ENCODE results near the gene AREG. TPM values are rescaled to one million over a fixed set of nuclear protein-coding genes. Genes with fewer than 3 reads are reported as not detected.

AREG gene
- polyA plus RNA-seq, 1 donor (not counting 4 experiments of a cell fraction or from before 2014, with no cell fraction given): 1,566 TPM

- FAIRE-seq (peak; percentile 92), DNase-seq (ENCODE audit: low read depth, low spot score) (peak; percentile 91)
- dilution Hi-C loops (cut with MboI; ENCODE audit: extremely low pct_ligation_motif_present, low sequenced_read_pairs): no loop called here
- no peak for TF ChIP-seq CTCF (optimal IDR thresholded peaks at IDR 0.05 in 1 of 3, IDR thresholded peaks at IDR 0.05 in 1 of 3, conservative IDR thresholded peaks at IDR 0.05 in 1 of 3; ENCODE audit: extremely low read depth in 1 of 3, insufficient read depth in 2 of 3, low read length in 3 of 3)
- H2AFZ ChIP-seq (ENCODE audit: control insufficient read depth, low read length): no peak overlapping the region
- peak overlapping the region; percentile 68 for H3K4me2 ChIP-seq (ENCODE audit: control insufficient read depth, extremely low read depth, insufficient read depth, low read depth, low read length)
- peak overlapping the region; percentile 42 for H3K9ac ChIP-seq (ENCODE audit: control insufficient read depth, extremely low read depth, insufficient read depth, low read length)
- H3K36me3 ChIP-seq (ENCODE audit: control insufficient read depth in 2 of 2, extremely low read depth in 1 of 2, insufficient read depth in 2 of 2, low read length in 2 of 2): no peaks in the 10 kb centered on the region
- H3K4me3 ChIP-seq (ENCODE audit: control insufficient read depth in 2 of 3, extremely low read depth in 1 of 3, insufficient read depth in 2 of 3, low read depth in 1 of 3, low read length in 3 of 3): no peak overlapping the region
- H3K27me3 ChIP-seq (ENCODE audit: control insufficient read depth, extremely low read depth, insufficient read depth, low read length): no peaks in the 10 kb centered on the region
- H3K9me3 ChIP-seq (ENCODE audit: control insufficient read depth, low read depth, low read length): no peaks in the 10 kb centered on the region
- peak overlapping the region; percentile 92 for H3K27ac ChIP-seq (ENCODE audit: control insufficient read depth, insufficient read depth, low read length)
- peaks cover 10% of the 10 kb centered on the region for H3K79me2 ChIP-seq (ENCODE audit: control insufficient read depth, insufficient read depth, low read length)
- no peaks in the 10 kb centered on the region for H4K20me1 ChIP-seq (ENCODE audit: control insufficient read depth, extremely low read depth, insufficient read depth, low read length)
- H3K4me1 ChIP-seq (ENCODE audit: control insufficient read depth, extremely low read depth, insufficient read depth, low read length): peaks cover 83% of the 10 kb centered on the region
- H3K9me1 ChIP-seq (ENCODE audit: control insufficient read depth, extremely low read depth, insufficient read depth, low read length): no peaks in the 10 kb centered on the region
Measured at GRCh38 chr4:74415602-74416300, 29.2 kb upstream of the AREG start.

- DNase-seq (ENCODE audit: low read depth, low spot score) (no peak), FAIRE-seq (peak; percentile 95)
- Histone ChIP-seq H3K4me1 (ENCODE audit: control insufficient read depth, extremely low read depth, insufficient read depth, low read length) (peaks cover 61% of the 10 kb centered on the region), H2AFZ (ENCODE audit: control insufficient read depth, low read length) (no peak overlapping the region), H3K4me3 (ENCODE audit: control insufficient read depth in 2 of 3, extremely low read depth in 1 of 3, insufficient read depth in 2 of 3, low read depth in 1 of 3, low read length in 3 of 3) (peak overlapping the region in 1 of 3 experiments; percentile 28), H3K27ac (ENCODE audit: control insufficient read depth, insufficient read depth, low read length) (peak overlapping the region; percentile 92), H3K36me3 (ENCODE audit: control insufficient read depth in 2 of 2, extremely low read depth in 1 of 2, insufficient read depth in 2 of 2, low read length in 2 of 2) (no peaks in the 10 kb centered on the region), H3K27me3 (ENCODE audit: control insufficient read depth, extremely low read depth, insufficient read depth, low read length) (no peaks in the 10 kb centered on the region), H3K9me3 (ENCODE audit: control insufficient read depth, low read depth, low read length) (no peaks in the 10 kb centered on the region), H4K20me1 (ENCODE audit: control insufficient read depth, extremely low read depth, insufficient read depth, low read length) (no peaks in the 10 kb centered on the region), H3K9me1 (ENCODE audit: control insufficient read depth, extremely low read depth, insufficient read depth, low read length) (no peaks in the 10 kb centered on the region), H3K4me2 (ENCODE audit: control insufficient read depth, extremely low read depth, insufficient read depth, low read depth, low read length) (peak overlapping the region; percentile 61), H3K79me2 (ENCODE audit: control insufficient read depth, insufficient read depth, low read length) (peaks cover 8% of the 10 kb centered on the region), H3K9ac (ENCODE audit: control insufficient read depth, extremely low read depth, insufficient read depth, low read length) (peak overlapping the region; percentile 55)
- dilution Hi-C loops (cut with MboI; ENCODE audit: extremely low pct_ligation_motif_present, low sequenced_read_pairs): no loop called here
- TF ChIP-seq CTCF (optimal IDR thresholded peaks at IDR 0.05 in 1 of 3, IDR thresholded peaks at IDR 0.05 in 1 of 3, conservative IDR thresholded peaks at IDR 0.05 in 1 of 3; ENCODE audit: extremely low read depth in 1 of 3, insufficient read depth in 2 of 3, low read length in 3 of 3) (no peak), EZH2 (IDR thresholded peaks at IDR 0.05; ENCODE audit: low read length) (no peak)
Measured at GRCh38 chr4:74418063-74418670, 26.8 kb upstream of the AREG start.
